ENCODE measurements around the gene SLC35F4.

- TF ChIP-seq CTCF (conservative IDR thresholded peaks at IDR 0.05; ENCODE audit: low read depth, low read length) (no peak), EZH2 (IDR thresholded peaks at IDR 0.05; ENCODE audit: low read length, unreplicated experiment) (no peak), EZH2phosphoT487 (IDR thresholded peaks at IDR 0.05; ENCODE audit: borderline replicate concordance, low read length) (no peak)
Measured at GRCh38 chr14:57864659-57865058, 1.2 kb downstream of the SLC35F4 start.
